Stimulated activated naive CD4-positive, alpha-beta T cell (primary cell): ENCODE measurements around the gene RYR3.

Experiments
- DNase-seq, 6 experiments: peaks; one replicate each; lab custom pipeline; 2025; lab: John Stamatoyannopoulos, UW

RYR3 gene

GRCh38 chr15:33649217-33649933 lies 338.6 kb downstream of the RYR3 start:
- no peak for DNase-seq

GRCh38 chr15:33654860-33655259 lies 344.1 kb downstream of the RYR3 start:
- DNase-seq, result no peak

- DNase-seq, result no peak
Observed at GRCh38 chr15:33655488-33655887, 344.7 kb downstream of the RYR3 start.

- no peak for DNase-seq
Observed at GRCh38 chr15:33656168-33656567, 345.4 kb downstream of the RYR3 start.

GRCh38 chr15:33660151-33660550 lies 349.4 kb downstream of the RYR3 start:
- DNase-seq, result no peak

- no peak for DNase-seq
Observed at GRCh38 chr15:33662014-33662413, 351.2 kb downstream of the RYR3 start.

GRCh38 chr15:33664947-33665346 lies 354.2 kb downstream of the RYR3 start:
- no peak for DNase-seq

- DNase-seq, result no peak
Observed at GRCh38 chr15:33670567-33670966, 359.8 kb downstream of the RYR3 start.

- DNase-seq, result no peak
Observed at GRCh38 chr15:33671456-33671855, 360.7 kb downstream of the RYR3 start.

- DNase-seq, result no peak
Observed at GRCh38 chr15:33675246-33675645, 364.5 kb downstream of the RYR3 start.

GRCh38 chr15:33677238-33677830 lies 366.6 kb downstream of the RYR3 start:
- DNase-seq, result no peak

- DNase-seq, result no peak
Observed at GRCh38 chr15:33678176-33678575, 367.4 kb downstream of the RYR3 start.

- no peak for DNase-seq
Observed at GRCh38 chr15:33678602-33679001, 367.8 kb downstream of the RYR3 start.

- no peak for DNase-seq
Observed at GRCh38 chr15:33679061-33679460, 368.3 kb downstream of the RYR3 start.

GRCh38 chr15:33680336-33680735 lies 369.6 kb downstream of the RYR3 start:
- DNase-seq, result no peak

- DNase-seq, result no peak
Observed at GRCh38 chr15:33693166-33693800, 382.5 kb downstream of the RYR3 start.

GRCh38 chr15:33698126-33698525 lies 387.4 kb downstream of the RYR3 start:
- no peak for DNase-seq

GRCh38 chr15:33699145-33699544 lies 388.4 kb downstream of the RYR3 start:
- DNase-seq, result no peak

- no peak for DNase-seq
Observed at GRCh38 chr15:33699691-33700447, 389.1 kb downstream of the RYR3 start.

GRCh38 chr15:33700695-33701303 lies 390.0 kb downstream of the RYR3 start:
- DNase-seq, result peak in 5 of 6 experiments; percentile 12 to 65 (median 44)

GRCh38 chr15:33701304-33701696 lies 390.5 kb downstream of the RYR3 start:
- DNase-seq, result no peak

GRCh38 chr15:33706173-33706572 lies 395.4 kb downstream of the RYR3 start:
- no peak for DNase-seq
